Activated CD4-positive, CD25-positive, alpha-beta regulatory T cell (primary cell): ENCODE results near the gene VTI1A.

Experiments used
- DNase-seq, 4 experiments: peaks; one replicate each; lab custom pipeline; 2025; lab: John Stamatoyannopoulos, UW

Gene VTI1A

GRCh38 chr10:112785089-112785488 is 338.1 kb downstream of the VTI1A start:
- DNase-seq, result no peak

GRCh38 chr10:112789248-112789647 is 342.2 kb downstream of the VTI1A start:
- DNase-seq, result no peak

- no peak for DNase-seq
Measured at GRCh38 chr10:112790030-112790429, 343.0 kb downstream of the VTI1A start.

- DNase-seq, result no peak
Measured at GRCh38 chr10:112790921-112791320, 343.9 kb downstream of the VTI1A start.

- DNase-seq, result no peak
Measured at GRCh38 chr10:112791447-112791846, 344.4 kb downstream of the VTI1A start.

GRCh38 chr10:112792487-112793201 is 345.6 kb downstream of the VTI1A start:
- no peak for DNase-seq

- no peak for DNase-seq
Measured at GRCh38 chr10:112793202-112793921, 346.3 kb downstream of the VTI1A start.

GRCh38 chr10:112794201-112794600 is 347.2 kb downstream of the VTI1A start:
- DNase-seq, result no peak

- DNase-seq, result no peak
Measured at GRCh38 chr10:112795067-112795466, 348.1 kb downstream of the VTI1A start.

GRCh38 chr10:112797197-112797596 is 350.2 kb downstream of the VTI1A start:
- DNase-seq, result no peak

- no peak for DNase-seq
Measured at GRCh38 chr10:112797855-112798254, 350.8 kb downstream of the VTI1A start.

- no peak for DNase-seq
Measured at GRCh38 chr10:112799038-112799437, 352.0 kb downstream of the VTI1A start.

- no peak for DNase-seq
Measured at GRCh38 chr10:112799726-112800510, 352.9 kb downstream of the VTI1A start.

GRCh38 chr10:112801004-112801403 is 354.0 kb downstream of the VTI1A start:
- DNase-seq, result no peak

GRCh38 chr10:112801748-112802147 is 354.7 kb downstream of the VTI1A start:
- no peak for DNase-seq

- DNase-seq, result no peak
Measured at GRCh38 chr10:112802411-112803022, 355.5 kb downstream of the VTI1A start.

GRCh38 chr10:112803961-112804401 is 357.0 kb downstream of the VTI1A start:
- no peak for DNase-seq

- DNase-seq, result no peak
Measured at GRCh38 chr10:112805254-112805590, 358.2 kb downstream of the VTI1A start.

GRCh38 chr10:112805701-112806100 is 358.7 kb downstream of the VTI1A start:
- DNase-seq, result no peak

GRCh38 chr10:112807013-112807412 is 360.0 kb downstream of the VTI1A start:
- DNase-seq, result no peak

GRCh38 chr10:112809736-112810135 is 362.7 kb downstream of the VTI1A start:
- no peak for DNase-seq

GRCh38 chr10:112810711-112811151 is 363.7 kb downstream of the VTI1A start:
- DNase-seq, result no peak
